RWPE2 (cell line): ENCODE results near the gene NTN1.

ENCODE experiments used
- ATAC-seq: fragments of 200-7000 bp; cut with Tn5 transposase; 3 replicates; pipeline ENCODE4 v1.9.1; 2021; ENCODE audit warnings: low read depth
- DNase-seq: peaks from one replicate; pipeline ENCODE4 v3.0.0-alpha.2; 2020; ENCODE audit warnings: low spot score
- H3K27ac ChIP-seq: fragments of 450-650 bp; 2 replicates; pipeline ENCODE4 v1.5.1; 2017; ENCODE audit warnings: mild to moderate bottlenecking; ENCODE audit not compliant: poor library complexity, severe bottlenecking
- H3K27me3 ChIP-seq: fragments of 250-450 bp; sonication (Bioruptor Pico); 2 replicates; pipeline ENCODE4 v1.5.1; 2021; ENCODE audit warnings: mild to moderate bottlenecking, moderate library complexity; ENCODE audit not compliant: insufficient read depth, poor library complexity, severe bottlenecking
- H3K36me3 ChIP-seq: fragments of 250-450 bp; sonication (Bioruptor Pico); 2 replicates; pipeline ENCODE4 v1.5.1; 2020; ENCODE audit warnings: low read depth, mild to moderate bottlenecking, moderate library complexity
- H3K4me1 ChIP-seq: fragments of 250-450 bp; sonication (Bioruptor Pico); 2 replicates; pipeline ENCODE4 v1.5.1; 2021; ENCODE audit warnings: mild to moderate bottlenecking, moderate library complexity; ENCODE audit not compliant: insufficient read depth, poor library complexity, severe bottlenecking
- H3K4me3 ChIP-seq: fragments of 250-450 bp; sonication (Bioruptor Pico); 2 replicates; pipeline ENCODE4 v1.5.1; 2021; ENCODE audit warnings: mild to moderate bottlenecking, moderate library complexity; ENCODE audit not compliant: severe bottlenecking
- H3K9me3 ChIP-seq: fragments of 250-450 bp; sonication (Bioruptor Pico); 2 replicates; pipeline ENCODE4 v1.5.1; 2021; ENCODE audit warnings: mild to moderate bottlenecking, moderate library complexity; ENCODE audit not compliant: severe bottlenecking
- TF ChIP-seq, protein P1 (sequence below): fragments of 450-650 bp; IDR thresholded peaks from one replicate; pipeline ENCODE4 v1.5.1; 2017; ENCODE audit warnings: mild to moderate bottlenecking, moderate library complexity; ENCODE audit not compliant: poor library complexity, severe bottlenecking

Gene NTN1

DNA sequence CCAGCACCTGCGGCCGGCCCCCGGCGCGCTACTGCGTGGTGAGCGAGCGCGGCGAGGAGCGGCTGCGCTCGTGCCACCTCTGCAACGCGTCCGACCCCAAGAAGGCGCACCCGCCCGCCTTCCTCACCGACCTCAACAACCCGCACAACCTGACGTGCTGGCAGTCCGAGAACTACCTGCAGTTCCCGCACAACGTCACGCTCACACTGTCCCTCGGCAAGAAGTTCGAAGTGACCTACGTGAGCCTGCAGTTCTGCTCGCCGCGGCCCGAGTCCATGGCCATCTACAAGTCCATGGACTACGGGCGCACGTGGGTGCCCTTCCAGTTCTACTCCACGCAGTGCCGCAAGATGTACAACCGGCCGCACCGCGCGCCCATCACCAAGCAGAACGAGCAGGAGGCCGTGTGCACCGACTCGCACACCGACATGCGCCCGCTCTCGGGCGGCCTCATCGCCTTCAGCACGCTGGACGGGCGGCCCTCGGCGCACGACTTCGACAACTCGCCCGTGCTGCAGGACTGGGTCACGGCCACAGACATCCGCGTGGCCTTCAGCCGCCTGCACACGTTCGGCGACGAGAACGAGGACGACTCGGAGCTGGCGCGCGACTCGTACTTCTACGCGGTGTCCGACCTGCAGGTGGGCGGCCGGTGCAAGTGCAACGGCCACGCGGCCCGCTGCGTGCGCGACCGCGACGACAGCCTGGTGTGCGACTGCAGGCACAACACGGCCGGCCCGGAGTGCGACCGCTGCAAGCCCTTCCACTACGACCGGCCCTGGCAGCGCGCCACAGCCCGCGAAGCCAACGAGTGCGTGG, 1.5 kb downstream of the NTN1 start:
- H3K36me3 ChIP-seq, result no peaks in the 10 kb centered on the region
- no peaks in the 10 kb centered on the region for H3K4me1 ChIP-seq
- H3K9me3 ChIP-seq, result no peaks in the 10 kb centered on the region
- H3K4me3 ChIP-seq, result peak overlapping the region; percentile 61
- TF ChIP-seq, protein P1, sequence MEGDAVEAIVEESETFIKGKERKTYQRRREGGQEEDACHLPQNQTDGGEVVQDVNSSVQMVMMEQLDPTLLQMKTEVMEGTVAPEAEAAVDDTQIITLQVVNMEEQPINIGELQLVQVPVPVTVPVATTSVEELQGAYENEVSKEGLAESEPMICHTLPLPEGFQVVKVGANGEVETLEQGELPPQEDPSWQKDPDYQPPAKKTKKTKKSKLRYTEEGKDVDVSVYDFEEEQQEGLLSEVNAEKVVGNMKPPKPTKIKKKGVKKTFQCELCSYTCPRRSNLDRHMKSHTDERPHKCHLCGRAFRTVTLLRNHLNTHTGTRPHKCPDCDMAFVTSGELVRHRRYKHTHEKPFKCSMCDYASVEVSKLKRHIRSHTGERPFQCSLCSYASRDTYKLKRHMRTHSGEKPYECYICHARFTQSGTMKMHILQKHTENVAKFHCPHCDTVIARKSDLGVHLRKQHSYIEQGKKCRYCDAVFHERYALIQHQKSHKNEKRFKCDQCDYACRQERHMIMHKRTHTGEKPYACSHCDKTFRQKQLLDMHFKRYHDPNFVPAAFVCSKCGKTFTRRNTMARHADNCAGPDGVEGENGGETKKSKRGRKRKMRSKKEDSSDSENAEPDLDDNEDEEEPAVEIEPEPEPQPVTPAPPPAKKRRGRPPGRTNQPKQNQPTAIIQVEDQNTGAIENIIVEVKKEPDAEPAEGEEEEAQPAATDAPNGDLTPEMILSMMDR, result no peak
- no peak for DNase-seq
- no peak for ATAC-seq
- H3K27ac ChIP-seq, result no peak overlapping the region
- peaks cover 26% of the 10 kb centered on the region for H3K27me3 ChIP-seq

DNA sequence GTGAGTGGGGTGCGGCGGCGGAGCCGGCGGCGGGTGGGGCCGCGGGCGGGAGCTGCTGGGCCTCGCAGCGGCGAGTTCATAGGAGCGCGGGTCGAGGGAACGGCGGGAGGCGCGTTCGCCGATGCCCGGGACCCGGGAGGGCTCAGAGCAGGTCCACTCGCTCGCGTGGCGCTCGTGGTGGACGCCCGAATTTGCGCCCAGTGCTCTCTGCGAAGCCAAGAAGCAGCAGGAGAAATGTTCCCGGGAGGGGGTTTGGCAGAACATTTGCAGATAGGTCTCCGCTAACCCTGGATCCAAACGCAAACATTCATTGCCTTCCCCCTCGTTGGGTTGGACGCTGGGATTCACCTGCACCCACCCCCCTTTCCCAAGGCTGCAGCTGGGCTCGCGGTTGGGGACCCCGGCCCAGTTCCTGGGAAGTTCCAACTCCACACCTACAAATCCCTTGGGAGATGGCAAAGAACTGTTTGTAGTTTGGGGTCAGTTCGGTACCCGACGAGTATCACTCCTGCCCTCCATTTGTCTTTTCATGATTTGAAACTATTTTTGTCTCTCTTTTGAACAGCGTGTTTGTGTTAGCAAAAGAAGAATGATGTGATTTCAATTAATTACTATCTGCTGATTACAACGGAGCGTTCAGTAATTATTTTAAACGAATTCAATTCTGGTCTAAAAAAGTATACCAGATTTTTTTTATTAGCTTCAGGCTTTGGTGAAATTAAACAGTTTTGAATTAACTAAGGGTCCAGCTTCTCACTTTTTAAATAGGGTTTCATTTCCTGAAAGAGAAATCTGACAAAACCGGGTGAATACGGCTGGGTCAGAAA, 2.3 kb downstream of the NTN1 start:
- H3K27me3 ChIP-seq, result peaks cover 26% of the 10 kb centered on the region
- no peak for DNase-seq

DNA sequence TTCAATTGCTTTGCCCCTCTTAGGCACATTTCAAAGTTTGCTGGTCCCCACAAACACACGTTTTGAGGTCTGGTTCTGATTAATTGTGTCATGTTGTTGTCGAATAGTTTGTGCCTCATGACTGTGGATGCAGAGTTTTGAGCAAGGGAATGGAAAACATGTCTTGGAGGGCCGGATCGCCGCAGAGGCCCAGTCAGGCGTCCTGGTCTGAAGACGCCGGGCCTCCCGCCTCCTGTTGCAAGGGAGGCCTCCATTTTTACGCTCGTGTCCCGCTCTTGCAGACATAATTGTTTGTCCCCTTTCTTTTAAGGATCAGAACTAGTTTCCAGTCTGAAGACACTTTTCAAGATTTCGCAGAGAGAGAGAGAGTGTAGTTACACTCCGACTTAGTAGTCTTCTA, 3.2 kb downstream of the NTN1 start:
- Histone ChIP-seq H3K27ac (no peak overlapping the region), H3K4me3 (no peak overlapping the region)

More for the DNA sequence above, 2.3 kb downstream of the NTN1 start:
- H3K9me3 ChIP-seq, result no peaks in the 10 kb centered on the region
- no peak for ATAC-seq
- H3K36me3 ChIP-seq, result no peaks in the 10 kb centered on the region
- no peak overlapping the region for H3K27ac ChIP-seq
- no peak overlapping the region for H3K4me3 ChIP-seq
- TF ChIP-seq, protein P1, result no peak
- H3K4me1 ChIP-seq, result no peaks in the 10 kb centered on the region

DNA sequence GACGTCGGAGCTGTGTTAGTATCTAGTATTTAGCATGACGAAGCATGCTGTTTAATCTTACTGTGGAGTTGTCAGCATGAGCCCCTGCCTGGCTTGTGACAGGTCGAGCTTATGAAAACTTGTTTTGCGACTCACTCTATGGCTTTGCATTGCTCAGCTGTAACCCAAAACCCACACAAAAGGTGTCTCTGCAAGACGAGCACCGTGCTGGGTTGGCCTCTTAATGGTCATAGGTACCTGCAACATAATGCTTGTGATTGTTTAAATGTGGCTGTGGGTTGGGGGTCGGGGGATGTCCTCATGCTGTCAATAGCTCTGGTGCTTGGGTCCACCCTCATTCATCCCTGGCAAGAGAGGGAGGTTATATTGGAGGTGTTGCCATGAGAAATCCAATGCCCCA, 5.4 kb downstream of the NTN1 start:
- DNase-seq (no peak), ATAC-seq (no peak)
- H3K4me3 ChIP-seq, result no peak overlapping the region
- H3K9me3 ChIP-seq, result no peaks in the 10 kb centered on the region
- no peaks in the 10 kb centered on the region for H3K36me3 ChIP-seq
- TF ChIP-seq, protein P1, result no peak
- no peak overlapping the region for H3K27ac ChIP-seq
- no peaks in the 10 kb centered on the region for H3K4me1 ChIP-seq
- peaks cover 18% of the 10 kb centered on the region for H3K27me3 ChIP-seq

More for the DNA sequence above, 3.2 kb downstream of the NTN1 start:
- H3K4me1 ChIP-seq, result no peaks in the 10 kb centered on the region
- H3K9me3 ChIP-seq, result no peaks in the 10 kb centered on the region
- ATAC-seq, result no peak
- no peaks in the 10 kb centered on the region for H3K36me3 ChIP-seq
- DNase-seq, result no peak
- TF ChIP-seq, protein P1, result no peak
- peaks cover 26% of the 10 kb centered on the region for H3K27me3 ChIP-seq
